Globus pallidus (tissue), 1 donor: Measurements from ENCODE around the gene STBD1.
"Not testable (repeated sequence)": the region's sequence is repeated elsewhere in the genome, so short reads cannot be mapped to it uniquely, and the experiment has no call there.

Experiments used
- DNase-seq: peaks from one replicate; pipeline ENCODE4 v3.0.0-alpha.2; 2015; ENCODE audit warnings: low spot score

STBD1 gene

DNA sequence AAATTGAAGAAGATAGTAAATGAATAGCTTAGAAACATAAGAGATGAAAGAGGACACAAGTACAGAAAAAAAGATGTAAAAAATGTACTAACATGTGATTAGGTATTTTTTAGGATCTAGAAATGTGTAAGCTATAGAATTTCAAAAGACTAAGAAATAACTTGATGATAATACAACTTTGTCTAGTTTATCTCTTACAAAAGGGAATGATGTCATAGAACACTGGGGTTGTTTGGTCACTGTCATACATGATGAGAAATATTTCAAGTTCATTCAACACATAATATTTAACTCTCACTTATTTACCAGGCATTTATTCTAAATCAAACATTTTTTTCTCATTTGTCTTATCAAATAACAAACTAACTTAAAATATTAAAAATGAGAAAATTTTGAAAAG is 18.5 kb downstream of the STBD1 start:
- DNase-seq: no peak

DNA sequence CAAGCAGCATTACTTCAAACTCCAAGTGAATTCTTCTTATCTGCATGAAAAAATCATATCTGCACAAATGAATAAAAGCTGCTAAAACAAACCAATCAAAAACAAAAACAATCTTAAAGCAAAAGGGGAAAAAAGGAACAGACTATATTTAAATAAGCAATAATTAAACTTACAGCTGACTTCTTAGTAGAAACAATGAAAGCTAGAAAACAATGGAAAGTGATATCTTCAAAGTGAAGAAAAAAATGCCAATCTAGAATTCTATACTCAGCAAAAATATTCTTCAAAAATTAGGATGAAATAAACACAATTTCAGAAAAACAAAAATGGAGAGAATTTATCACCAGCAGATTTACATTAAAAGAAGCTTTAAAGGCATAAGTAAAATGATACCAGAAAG is 20.0 kb downstream of the STBD1 start:
- DNase-seq: no peak

DNA sequence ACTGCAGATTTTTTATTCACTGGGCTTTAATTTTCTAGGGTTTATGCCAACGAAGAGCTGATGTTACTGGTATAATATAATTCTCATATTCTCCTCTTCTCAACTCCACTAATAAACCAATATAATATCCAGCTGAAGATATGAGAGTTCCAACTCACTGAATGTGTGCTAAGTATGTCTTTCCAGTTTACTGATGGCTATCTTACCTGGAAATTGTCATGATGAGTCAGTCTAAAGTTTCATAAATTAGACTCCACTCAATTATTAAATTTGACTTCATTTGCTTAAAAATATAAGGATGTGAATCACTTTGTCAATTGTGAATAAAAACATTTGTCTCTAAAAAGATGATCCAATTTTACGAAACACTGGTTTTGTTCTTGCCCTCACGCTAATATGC is 28.4 kb downstream of the STBD1 start:
- no peak for DNase-seq

DNA sequence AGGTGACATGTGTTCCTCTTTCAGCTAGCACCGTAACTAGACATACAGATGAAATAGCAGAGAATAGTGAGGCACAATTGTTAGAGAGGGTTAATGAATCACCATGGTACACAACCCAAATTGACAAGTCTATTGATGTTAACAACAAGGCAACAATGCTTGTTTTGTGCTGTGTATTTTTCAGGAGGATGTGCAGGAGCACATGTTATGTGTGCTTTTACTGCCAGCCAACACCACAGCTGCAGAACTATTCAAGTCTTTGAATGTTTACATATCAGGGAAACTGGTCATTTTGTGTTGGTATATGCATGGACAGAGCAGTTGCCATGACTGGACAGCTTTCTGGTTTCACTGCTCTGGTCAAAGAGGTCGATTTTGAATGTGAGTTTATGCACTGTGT is 32.8 kb downstream of the STBD1 start:
- DNase-seq: no peak

DNA sequence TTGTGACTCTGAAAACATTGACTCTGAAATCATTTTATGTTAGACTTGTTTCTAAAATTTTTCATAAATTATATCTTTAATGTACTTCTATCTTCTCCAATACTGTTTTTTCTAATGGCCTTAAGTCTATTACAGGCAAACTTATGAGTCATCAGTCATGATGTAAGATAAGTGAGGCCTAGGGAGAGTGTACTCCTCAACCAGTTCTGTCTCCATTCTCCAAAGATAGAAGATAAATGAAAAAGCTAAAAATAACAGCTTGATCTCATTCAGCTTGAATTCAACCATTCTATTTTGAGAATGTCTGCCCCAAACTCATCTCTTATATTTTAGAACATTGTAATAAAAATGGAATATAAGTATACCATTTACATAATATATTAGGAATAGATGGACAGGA is 34.5 kb downstream of the STBD1 start:
- no peak for DNase-seq

DNA sequence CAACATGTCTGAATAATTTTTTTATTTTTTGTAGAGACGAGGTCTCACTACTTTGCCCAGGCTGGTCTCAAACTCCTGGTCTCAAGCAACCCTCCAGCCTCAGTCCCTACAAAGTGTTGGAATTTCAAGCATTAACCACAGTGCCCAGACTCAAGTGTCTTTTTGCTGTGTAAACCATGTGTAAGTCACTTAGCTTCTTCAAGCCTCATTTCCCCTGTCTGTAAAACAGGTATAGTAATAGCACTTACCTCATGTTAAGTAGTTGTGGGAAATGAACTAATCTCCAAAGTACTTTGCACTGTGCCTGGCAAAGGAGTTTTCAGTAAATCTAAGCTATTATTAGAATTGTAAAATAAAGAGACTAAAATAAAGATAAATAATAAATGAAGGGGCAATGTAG is 35.7 kb downstream of the STBD1 start:
- DNase-seq: no peak

DNA sequence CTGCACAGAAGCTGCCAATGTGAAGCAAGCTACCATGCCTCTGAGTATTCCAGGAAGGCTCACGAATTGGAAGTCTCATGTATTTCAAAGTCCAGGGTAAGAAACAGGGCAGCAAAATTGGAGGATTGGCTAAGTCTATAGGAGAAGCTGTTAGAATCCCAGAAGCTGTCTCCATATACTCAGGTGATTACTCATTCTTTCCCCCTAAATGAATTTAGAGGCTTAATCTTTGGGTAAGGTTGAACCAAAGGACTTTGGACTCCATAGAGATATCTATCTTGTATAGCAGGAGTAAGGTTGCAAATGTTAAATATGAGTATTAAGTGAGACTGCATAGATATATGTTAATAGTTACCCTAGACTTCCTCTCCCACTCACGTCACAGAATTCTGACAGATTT is 36.3 kb downstream of the STBD1 start:
- DNase-seq: no peak

DNA sequence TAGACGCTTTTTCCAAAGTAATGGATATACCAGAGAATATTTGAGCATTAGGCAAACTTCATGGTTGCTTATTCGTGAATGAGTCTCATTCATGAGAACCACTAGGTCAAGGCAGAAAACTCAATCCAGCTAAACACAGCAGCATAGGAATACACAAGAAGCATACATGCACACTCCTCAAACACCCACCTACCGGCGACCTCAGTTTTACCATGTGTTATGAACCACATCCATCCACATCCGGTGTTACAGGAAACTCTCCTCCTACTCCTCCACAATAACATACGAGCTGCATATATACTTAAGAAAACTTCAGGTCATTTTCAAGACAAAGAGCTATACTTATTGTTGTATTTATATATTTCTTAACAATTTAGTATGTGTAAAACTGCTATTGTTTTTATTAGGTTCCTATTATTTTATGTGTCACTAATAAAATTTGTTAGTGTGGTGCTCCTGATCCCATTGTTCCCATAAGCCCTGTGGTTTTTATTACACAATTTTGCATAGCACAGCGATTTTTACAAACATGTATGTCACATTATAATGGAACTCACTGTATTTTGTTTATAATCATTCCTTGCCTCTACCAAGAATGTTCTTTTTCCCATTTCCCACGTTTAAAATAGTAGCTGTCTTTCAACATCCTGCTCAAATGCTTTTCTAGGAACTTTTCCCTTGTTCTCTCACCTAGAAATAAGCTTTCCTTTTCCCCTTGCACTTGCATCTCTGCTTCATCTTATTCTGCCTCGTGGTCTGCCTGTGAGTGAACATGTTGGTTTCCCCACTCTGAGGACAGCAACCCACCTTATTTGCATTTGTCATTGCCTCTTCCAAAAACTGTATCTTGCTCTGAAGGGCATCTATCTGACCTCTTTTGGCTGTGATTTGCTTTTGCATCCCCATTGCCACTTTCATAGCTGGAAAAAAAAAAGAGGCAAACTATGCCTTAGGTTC is 48.3 kb downstream of the STBD1 start:
- no peak for DNase-seq

DNA sequence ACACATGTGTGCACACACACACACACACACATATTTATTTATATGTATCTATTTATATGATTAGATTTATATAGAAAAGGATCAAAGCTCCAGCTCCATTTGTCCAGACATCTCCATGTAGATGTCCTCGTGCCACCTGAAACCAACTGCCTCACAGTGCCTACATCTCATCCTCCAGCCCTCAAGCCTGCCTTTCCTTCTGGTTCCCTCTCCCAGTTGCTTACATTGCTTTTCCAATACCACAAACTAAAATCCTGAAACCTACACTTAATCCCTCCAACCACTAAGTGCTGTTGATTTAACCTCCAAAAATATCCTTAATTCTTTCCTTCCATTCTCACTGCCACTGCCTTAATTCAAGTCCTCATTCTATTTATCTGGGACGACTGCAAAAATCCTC is 51.4 kb downstream of the STBD1 start:
- no peak for DNase-seq

DNA sequence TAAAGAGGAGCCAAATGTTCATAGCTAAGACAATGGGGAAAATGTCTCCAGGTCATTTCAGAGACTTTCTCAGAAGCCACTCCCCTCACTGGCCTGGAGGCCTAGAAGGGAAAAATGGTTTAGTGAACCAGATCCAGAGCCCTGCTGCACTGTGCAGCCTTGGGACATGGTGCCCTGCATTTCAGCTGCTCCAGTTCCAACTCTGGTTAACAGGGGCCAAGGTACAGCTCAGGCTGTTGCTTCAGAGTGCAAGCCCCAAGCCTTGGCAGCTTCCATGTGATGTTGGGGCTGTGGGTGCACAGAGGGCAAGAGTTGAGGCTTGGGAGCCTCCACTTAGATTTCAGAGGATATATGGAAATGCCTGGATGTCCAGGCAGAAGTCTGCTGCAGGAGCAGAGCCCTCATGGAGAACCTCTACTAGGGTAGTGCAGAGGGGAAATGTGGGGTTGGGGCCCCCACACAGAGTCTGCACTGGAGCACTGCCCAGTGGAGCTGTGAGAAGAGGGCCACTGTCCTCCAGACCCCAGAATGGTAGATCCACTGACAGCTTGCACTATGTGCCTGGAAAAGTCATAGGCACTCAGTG is 53.4 kb downstream of the STBD1 start:
- not testable (repeated sequence) for DNase-seq
